ENCODE results near the gene PAX3.

Gene PAX3

DNA sequence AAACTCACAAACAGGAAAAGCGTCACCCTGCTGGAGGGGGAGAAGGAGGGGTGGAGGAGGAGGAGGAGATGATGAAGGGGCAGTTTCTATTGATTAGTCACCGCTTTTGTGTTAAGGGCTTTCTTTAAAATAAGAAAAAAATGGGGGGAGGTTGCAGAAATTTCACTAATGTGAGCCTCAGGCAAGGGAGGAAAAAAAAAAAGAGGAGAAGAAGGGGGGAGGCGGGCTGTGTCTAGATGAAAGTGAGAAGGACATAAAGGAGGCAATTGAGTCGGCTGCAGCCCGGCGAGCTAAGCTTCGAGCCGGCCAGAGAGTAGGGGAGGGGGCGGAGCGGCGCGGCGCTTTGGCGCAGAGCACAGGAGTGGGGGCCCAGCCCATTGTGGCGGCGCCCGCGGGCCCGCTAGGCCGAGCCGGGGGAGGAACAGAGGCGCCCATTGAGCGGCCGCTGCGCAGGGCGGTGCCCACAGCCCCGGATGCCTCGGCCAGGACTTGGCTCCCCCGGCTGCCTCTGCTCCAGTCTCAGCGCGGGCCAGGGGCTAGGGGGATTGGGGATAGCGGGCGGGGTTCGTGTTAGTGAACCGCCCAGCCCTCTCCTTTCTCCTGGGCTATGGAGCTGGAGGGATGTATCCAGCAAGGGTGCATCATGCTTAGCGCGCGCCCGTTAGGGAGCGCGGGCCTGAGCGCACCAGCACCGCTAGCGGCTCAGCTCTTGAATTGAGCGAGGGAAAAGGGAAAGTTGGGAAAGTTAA lies 7.9 kb downstream of the PAX3 start:
- H3K4me3 ChIP-seq (ENCODE audit: low read depth, low read length): no peak overlapping the region
- no peak for DNase-seq (ENCODE audit: low read depth)
- no peak for TF ChIP-seq CTCF (IDR thresholded peaks at IDR 0.05; ENCODE audit: control insufficient read depth, extremely low read depth, insufficient read depth)

DNA sequence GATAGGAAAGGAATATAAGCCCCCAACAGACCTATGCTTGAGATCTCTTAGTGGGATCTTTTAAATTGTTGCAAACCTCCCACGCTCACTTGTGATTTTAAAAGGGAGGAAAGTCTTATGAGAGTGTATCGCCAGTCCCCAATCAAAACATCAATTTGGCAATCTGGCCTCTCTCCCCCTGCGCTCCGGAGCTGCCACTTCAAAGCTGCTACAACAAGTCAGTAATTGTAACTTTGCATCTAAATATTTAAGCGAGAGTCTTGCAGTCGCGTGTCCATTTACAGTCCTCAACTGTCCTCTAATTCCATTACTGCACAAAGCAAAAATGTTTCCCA lies 8.4 kb downstream of the PAX3 start:
- no peak for DNase-seq (ENCODE audit: low read depth)
- H3K4me3 ChIP-seq (ENCODE audit: low read depth, low read length): no peak overlapping the region
- no peak for TF ChIP-seq CTCF (IDR thresholded peaks at IDR 0.05; ENCODE audit: control insufficient read depth, extremely low read depth, insufficient read depth)

- TF ChIP-seq CTCF (IDR thresholded peaks at IDR 0.05; ENCODE audit: control insufficient read depth, extremely low read depth, insufficient read depth): no peak
- DNase-seq (ENCODE audit: low read depth): no peak
- H3K4me3 ChIP-seq (ENCODE audit: low read depth, low read length): no peak overlapping the region
Measured at GRCh38 chr2:222289278-222290160, 9.3 kb downstream of the PAX3 start.

- TF ChIP-seq CTCF (IDR thresholded peaks at IDR 0.05; ENCODE audit: control insufficient read depth, extremely low read depth, insufficient read depth): no peak
- no peak for DNase-seq (ENCODE audit: low read depth)
- H3K4me3 ChIP-seq (ENCODE audit: low read depth, low read length): no peak overlapping the region
Measured at GRCh38 chr2:222288590-222289277, 10.1 kb downstream of the PAX3 start.

DNA sequence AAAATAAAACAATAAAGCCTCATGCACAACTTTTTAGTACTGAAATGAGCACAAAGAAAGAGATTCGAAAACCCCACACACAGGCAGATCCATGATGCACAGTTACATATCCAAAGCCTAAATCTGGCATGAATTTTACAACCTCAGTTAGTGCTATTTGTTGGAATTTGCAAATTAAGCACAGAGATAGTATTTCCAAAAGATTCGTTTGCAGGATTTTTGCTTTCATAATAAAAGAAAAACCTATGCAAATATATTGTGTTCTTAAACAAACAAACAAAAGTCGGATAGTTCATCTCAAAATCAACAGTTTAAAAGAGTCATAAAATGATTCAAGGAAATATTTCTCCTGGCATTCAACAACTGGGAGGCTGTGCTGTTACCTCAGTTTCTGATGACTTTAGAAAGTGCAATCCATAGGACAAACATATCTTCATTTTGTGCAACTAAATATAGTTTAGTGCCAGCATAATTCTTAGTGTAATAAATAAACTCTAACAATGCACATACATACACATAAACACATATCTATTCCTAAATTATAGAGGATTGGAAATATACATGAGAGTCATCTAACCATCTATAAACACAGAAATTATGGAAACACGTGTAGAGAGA lies 10.8 kb downstream of the PAX3 start:
- TF ChIP-seq CTCF (IDR thresholded peaks at IDR 0.05; ENCODE audit: control insufficient read depth, extremely low read depth, insufficient read depth): no peak
- H3K4me3 ChIP-seq (ENCODE audit: low read depth, low read length): no peak overlapping the region
- peak; percentile 26 for DNase-seq (ENCODE audit: low read depth)

- DNase-seq (ENCODE audit: low read depth): no peak
- no peak for TF ChIP-seq CTCF (IDR thresholded peaks at IDR 0.05; ENCODE audit: control insufficient read depth, extremely low read depth, insufficient read depth)
- no peak overlapping the region for H3K4me3 ChIP-seq (ENCODE audit: low read depth, low read length)
Measured at GRCh38 chr2:222284466-222284865, 14.3 kb downstream of the PAX3 start.
